ENCODE results near the gene WDR12. TPM values are rescaled to one million over a fixed set of nuclear protein-coding genes. Genes with fewer than 3 reads are reported as not detected.

Gene WDR12
- total and polyA plus RNA-seq, 2 donors (not counting 3 experiments of a cell fraction or from before 2014, with no cell fraction given): 8.5 to 65.6 TPM

Other genes with a start within 250 kb of the WDR12 start
- gene ICA1L, start 39.9 kb downstream of the WDR12 start, total RNA-seq: 3.7 and 4.1 TPM in 2 replicates
- 0.84 and 1.6 TPM in 2 replicates for gene ICA1L, start 39.9 kb downstream of the WDR12 start, polyA plus RNA-seq
- 3.2 and 3.7 TPM in 2 replicates for gene CARF, start 602 bp upstream of the WDR12 start, total RNA-seq
- 1.0 and 1.6 TPM in 2 replicates for gene CARF, start 602 bp upstream of the WDR12 start, polyA plus RNA-seq
- gene NBEAL1, start 103.2 kb upstream of the WDR12 start, total RNA-seq: 23.3 and 23.4 TPM in 2 replicates
- gene NBEAL1, start 103.2 kb upstream of the WDR12 start, polyA plus RNA-seq: 1.4 and 2.1 TPM in 2 replicates

Data from endothelial cell of umbilical vein (primary cell).